ENCODE data around the gene EIF4G3.
"Not testable (repeated sequence)": the region's sequence is repeated elsewhere in the genome, so short reads cannot be mapped to it uniquely, and the experiment has no call there.

EIF4G3 gene

DNA sequence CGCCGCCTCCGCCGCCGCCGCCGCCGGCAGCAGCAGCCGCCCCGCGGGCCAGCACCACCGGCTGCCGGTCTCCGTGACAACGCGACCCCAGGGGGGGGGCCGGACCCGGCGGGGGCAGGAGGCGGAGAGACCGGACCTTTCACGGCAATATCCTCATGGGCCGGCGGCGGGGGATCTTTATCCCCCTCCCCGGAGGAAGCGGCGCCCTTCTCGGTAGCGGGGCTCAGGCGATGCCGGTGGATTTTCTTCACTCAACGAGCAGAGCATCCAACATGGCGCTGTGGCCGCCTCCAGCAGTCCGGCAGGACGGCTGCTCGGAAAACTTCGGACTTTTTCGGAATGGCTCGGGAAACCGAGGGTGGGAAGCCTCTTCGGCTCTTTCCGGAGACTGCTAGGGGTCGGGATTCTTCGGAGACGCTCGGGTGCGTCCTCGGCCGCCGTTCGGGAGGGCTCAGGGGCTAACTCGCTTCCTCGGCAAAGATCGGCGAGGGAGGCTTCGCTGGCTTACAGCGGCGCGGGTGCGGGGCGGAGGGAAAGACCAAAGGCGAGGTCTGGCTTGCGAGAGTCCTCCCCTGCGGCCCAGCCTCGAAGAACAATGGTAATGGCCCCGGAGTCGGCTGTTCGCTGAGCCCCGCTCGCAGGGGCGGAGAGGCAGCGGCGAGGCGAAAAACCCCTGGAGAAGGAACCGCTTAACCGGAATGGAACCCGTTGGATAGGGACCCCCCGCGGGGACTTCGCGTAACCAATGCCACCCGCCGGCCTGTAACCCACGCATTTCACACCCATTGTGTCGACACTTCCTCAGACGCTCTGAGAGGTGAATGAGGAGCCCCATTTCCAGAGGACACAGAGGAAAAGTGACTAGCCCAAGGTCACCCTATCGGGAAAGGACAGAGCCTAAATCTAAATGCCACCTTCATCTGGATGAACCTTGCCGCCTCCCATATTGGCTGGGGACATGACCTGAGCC lies at the start of gene EIF4G3:
TSS of gene EIF4G3 (minus strand) at position 312 of the 970 bp plus-strand sequence. CDS start 174,155 bp downstream, outside the sequence.
- DNase-seq (ENCODE audit: low spot score), result peak; percentile 96

GRCh38 chr1:21225065-21225464 lies 48.4 kb upstream of the EIF4G3 start:
- DNase-seq (ENCODE audit: low spot score), result no peak

DNA sequence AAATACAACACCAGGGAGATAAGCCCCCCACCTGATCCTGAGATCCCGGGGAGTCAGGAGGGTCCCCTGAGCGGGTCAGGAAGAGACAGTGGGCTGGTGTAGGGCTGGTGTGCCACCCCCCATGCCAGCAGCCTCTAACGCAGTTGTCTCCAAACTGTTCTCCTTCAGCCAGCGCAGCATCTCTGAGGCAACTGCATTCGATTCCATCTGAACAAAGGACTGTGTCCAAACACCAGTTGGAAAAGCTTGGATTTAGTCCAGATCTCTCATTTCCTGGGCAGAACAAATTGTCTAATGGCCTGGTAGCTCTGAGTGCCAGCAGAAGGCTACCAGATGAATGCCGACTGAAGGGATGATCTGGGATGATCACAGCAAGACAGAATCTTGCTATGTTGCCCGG lies 44.1 kb upstream of the EIF4G3 start:
- no peak for DNase-seq (ENCODE audit: low spot score)

DNA sequence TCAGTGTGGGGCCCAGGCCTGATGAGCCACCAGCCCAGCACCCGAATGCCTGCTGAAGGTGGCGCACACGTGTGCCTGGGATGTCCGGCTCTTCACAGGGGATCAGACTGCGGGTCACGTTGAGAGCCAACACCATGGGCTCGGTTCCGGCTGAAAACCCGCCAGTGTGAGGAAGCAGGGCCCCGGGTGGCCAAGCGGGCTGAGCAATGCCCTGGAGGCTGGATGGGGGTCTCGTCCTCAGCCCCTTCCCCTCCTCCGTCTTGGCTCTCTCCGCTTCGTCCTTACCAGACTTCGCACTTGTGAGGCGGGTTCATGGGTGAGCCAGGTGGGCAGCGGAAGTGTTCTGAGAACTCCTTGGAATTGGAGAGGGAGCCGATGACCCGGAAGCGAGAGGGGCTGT lies 43.0 kb upstream of the EIF4G3 start:
- DNase-seq (ENCODE audit: low spot score), result no peak

DNA sequence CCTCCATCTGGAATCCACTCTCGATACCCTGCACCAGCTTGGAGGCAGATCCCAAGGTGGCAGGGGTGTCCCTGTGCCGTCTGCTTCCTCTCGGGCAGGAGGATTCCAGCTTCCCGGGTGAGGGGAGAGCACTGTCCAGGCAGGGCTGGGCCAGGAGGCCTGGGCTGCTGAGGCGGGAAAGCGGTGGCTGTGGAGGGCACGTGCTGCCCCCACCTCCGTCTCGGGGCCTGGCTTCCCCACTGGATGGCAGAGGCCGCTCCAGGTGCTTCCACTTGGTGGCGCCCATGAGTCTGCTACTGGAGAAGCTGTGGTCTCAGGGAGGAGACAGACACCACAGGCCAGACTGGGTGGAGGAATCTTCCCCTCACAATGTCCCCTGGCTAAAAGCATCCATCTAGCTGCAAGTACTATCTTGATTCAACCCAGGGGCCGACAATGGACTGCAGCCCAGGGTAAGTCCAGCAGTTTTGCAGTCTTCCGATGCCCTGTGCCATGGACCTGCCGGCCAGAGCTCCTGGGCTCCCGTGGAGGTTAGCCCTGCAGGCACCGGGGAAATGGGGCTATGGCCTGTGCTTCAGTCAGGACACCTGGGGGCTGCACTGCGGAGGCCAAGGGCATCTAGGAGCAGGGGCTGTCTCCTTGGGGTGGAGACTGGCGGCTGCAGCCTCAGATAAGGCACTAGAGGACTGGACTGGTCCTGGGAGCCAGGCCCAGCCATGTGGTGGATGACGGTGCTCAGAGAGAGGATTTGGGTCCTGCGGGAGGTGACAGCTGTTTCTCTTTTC lies 41.3 kb upstream of the EIF4G3 start:
- peak; percentile 53 for DNase-seq (ENCODE audit: low spot score)

GRCh38 chr1:21216835-21217811 lies 40.4 kb upstream of the EIF4G3 start:
- peak; percentile 76 for DNase-seq (ENCODE audit: low spot score)

GRCh38 chr1:21212126-21212525 lies 35.4 kb upstream of the EIF4G3 start:
- no peak for DNase-seq (ENCODE audit: low spot score)

- not testable (repeated sequence) for DNase-seq (ENCODE audit: low spot score)
Measured at GRCh38 chr1:21208137-21208700, 31.5 kb upstream of the EIF4G3 start.

GRCh38 chr1:21206117-21206516 lies 29.4 kb upstream of the EIF4G3 start:
- no peak for DNase-seq (ENCODE audit: low spot score)

- no peak for DNase-seq (ENCODE audit: low spot score)
Measured at GRCh38 chr1:21205416-21205815, 28.7 kb upstream of the EIF4G3 start.

DNA sequence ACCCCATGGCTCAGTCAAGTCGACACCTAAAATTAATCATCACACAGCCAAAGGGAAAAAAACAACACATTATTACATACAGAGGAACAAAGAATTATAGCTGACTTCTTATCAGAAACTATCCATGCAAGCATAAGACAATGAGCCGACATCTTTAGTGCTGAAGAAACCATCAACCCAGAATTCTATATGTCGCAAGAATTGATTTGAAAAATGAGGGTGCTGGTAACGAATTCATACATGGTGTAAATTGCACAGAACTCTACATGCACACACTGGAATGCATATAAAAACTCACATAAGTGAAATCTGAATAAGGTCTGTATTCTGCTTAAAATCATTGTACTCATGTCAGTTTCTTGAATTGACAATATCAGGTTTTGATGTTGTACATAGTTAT lies 25.0 kb upstream of the EIF4G3 start:
- DNase-seq (ENCODE audit: low spot score), result no peak

- DNase-seq (ENCODE audit: low spot score), result not testable (repeated sequence)
Measured at GRCh38 chr1:21201238-21201637, 24.5 kb upstream of the EIF4G3 start.

DNA sequence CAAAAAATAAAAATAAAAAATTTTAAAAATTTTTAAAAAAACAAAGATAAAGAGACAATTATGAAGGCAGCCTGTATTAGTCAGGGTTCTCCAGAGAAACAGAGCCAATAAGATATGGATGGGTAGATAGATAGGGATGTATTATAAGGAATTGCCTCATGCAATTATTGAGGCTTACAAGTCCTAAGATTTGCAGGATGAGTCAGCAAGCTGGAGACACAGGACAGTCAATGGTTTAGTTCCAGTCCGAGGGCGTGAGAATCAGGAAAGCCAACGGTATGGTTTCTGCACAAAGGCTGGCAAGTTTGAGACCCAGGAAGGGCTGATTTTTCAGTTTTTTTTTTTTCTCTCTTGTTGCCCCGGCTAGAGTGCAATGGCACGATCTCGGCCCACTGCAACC lies 24.1 kb upstream of the EIF4G3 start:
- no peak for DNase-seq (ENCODE audit: low spot score)

- DNase-seq (ENCODE audit: low spot score), result no peak
Measured at GRCh38 chr1:21198929-21199328, 22.2 kb upstream of the EIF4G3 start.

- no peak for DNase-seq (ENCODE audit: low spot score)
Measured at GRCh38 chr1:21192871-21193270, 16.2 kb upstream of the EIF4G3 start.

DNA sequence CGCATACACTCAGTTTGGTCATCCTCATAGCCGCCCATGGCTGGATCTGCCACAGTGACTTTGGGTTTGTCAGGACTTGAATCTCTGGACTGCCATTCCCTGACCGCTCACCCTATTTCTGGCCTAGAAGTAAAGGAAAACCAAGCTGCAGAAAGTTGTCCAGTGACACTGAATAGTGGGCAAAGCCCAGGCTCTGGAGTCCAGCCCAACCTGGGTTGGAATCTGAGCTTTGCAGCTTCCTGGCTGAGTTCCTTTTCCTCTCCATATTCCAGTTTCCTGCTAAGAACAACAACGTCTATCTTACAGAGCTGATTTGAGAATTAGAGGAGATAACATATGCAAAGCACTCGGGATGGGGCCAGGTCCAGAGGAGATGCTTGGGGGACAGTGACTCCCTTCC lies 15.6 kb upstream of the EIF4G3 start:
- DNase-seq (ENCODE audit: low spot score), result no peak

GRCh38 chr1:21190771-21191170 lies 14.1 kb upstream of the EIF4G3 start:
- DNase-seq (ENCODE audit: low spot score), result not testable (repeated sequence)

DNA sequence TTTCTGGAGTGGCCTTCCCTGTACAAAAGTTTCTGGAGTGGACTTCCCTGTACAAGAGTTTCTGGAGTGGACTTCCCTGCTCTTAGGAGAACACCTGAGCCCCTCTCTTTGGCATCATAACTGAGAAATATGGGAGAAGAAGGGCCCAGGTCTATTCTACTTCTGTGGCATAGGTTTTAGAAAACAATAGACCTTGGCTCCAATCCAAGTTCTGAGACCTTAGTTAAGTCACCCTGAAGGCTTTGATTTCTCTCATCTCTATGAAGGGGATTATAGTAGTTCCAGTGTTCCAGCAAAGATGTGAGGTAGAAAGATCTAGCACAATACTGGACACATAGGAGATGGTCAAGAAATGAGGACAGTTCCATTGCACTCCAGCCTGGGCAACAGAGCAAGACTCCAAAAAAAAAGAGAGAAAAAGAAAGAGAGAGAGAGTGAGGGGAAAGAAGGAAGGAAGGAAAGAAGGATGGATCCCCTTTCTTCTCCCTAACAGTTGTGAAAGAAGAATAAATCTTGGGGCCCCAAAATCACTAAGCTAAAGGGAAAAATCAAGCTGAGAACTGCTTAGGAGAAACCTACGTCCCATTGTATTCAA lies 13.3 kb upstream of the EIF4G3 start:
- DNase-seq (ENCODE audit: low spot score), result no peak

- DNase-seq (ENCODE audit: low spot score), result peak; percentile 64
Measured at GRCh38 chr1:21189421-21189820, 12.7 kb upstream of the EIF4G3 start.

- DNase-seq (ENCODE audit: low spot score), result no peak
Measured at GRCh38 chr1:21188235-21188634, 11.5 kb upstream of the EIF4G3 start.

- DNase-seq (ENCODE audit: low spot score), result no peak
Measured at GRCh38 chr1:21185221-21185731, 8.6 kb upstream of the EIF4G3 start.

All from hematopoietic multipotent progenitor cell treated with erythropoietin and hydrocortisone succinate and interleukin-3 and kit ligand, for 15 days (in vitro differentiated cells).